Panc1 (cell line): Measurements from ENCODE around the gene LAMB3. TPM values are rescaled to one million over a fixed set of nuclear protein-coding genes. Genes with fewer than 3 reads are reported as not detected.

Source experiments
- ATAC-seq: fragments of 200-7000 bp; cut with Tn5 transposase; 2 replicates; pipeline ENCODE4 v1.9.1; 2020; ENCODE audit warnings: mild to moderate bottlenecking, moderate library complexity
- BruUV-seq: library from RNA; stranded (reverse); fragments of 400-500 nt; replicated peaks from 2 replicates; lab custom pipeline; 2021; lab: Mats Ljungman, UMichigan
- CTCF ChIA-PET: fragments of 300-600 bp; sonication (Branson Sonifier 250); formaldehyde crosslinking; loops from one replicate; lab custom pipeline; 2022; ENCODE audit warnings: antibody characterized with exemption; lab: Charles Lee
- POLR2A ChIA-PET: fragments of 300-600 bp; sonication (Branson Sonifier 250); formaldehyde crosslinking; loops from one replicate; lab custom pipeline; 2022; ENCODE audit warnings: antibody characterized with exemption; lab: Charles Lee
- DNase-seq: peaks from one replicate; pipeline ENCODE4 v3.0.0-alpha.2; 2010; ENCODE audit warnings: low read depth, low spot score
- H3K27ac ChIP-seq: 2 replicates; pipeline ENCODE4 v1.5.1; 2011; ENCODE audit warnings: mild to moderate bottlenecking, low read length, inconsistent platforms
- H3K27me3 ChIP-seq: fragments of 200-500 bp; sonication (Bioruptor generic); 2 replicates; pipeline ENCODE4 v1.6.0; 2014; ENCODE audit warnings: low read length, inconsistent platforms; ENCODE audit not compliant: control insufficient read depth, insufficient read depth
- H3K36me3 ChIP-seq: fragments of 200-500 bp; sonication (Bioruptor generic); 2 replicates; pipeline ENCODE4 v1.5.1; 2014; ENCODE audit warnings: inconsistent platforms, mild to moderate bottlenecking, low read length, moderate library complexity; ENCODE audit not compliant: control insufficient read depth, insufficient read depth
- H3K4me1 ChIP-seq: 2 replicates; pipeline ENCODE4 v1.5.1; 2011; ENCODE audit warnings: inconsistent platforms, mild to moderate bottlenecking, low read length, moderate library complexity; ENCODE audit not compliant: control insufficient read depth, insufficient read depth
- H3K4me3 ChIP-seq, 2 experiments: 2 replicates each; pipeline ENCODE4 v1.5.1; 2011 to 2012; ENCODE audit warnings: low read depth in 2 of 2, low read length in 2 of 2, mild to moderate bottlenecking in 2 of 2, inconsistent platforms in 1 of 2, moderate library complexity in 1 of 2
- H3K9me3 ChIP-seq: fragments of 200-500 bp; sonication (Bioruptor generic); 2 replicates; pipeline ENCODE4 v1.5.1; 2014; ENCODE audit warnings: low read depth, mild to moderate bottlenecking, inconsistent platforms, low read length, moderate library complexity; ENCODE audit not compliant: control insufficient read depth, insufficient read depth
- POLR2AphosphoS5 ChIP-seq: IDR thresholded peaks from 2 replicates; pipeline ENCODE4 v1.6.1; 2012; ENCODE audit warnings: mild to moderate bottlenecking, low read depth, low read length, moderate library complexity
- SIN3A ChIP-seq: IDR thresholded peaks from 2 replicates; pipeline ENCODE4 v1.6.1; 2012; ENCODE audit warnings: low read depth, mild to moderate bottlenecking, low read length, moderate library complexity, borderline replicate concordance; ENCODE audit not compliant: insufficient read depth
- TCF7L2 ChIP-seq: IDR thresholded peaks from 2 replicates; pipeline ENCODE4 v1.6.1; 2011; ENCODE audit warnings: mild to moderate bottlenecking, low read depth, low read length, inconsistent platforms
- in situ Hi-C: cut with HindIII; loops from 2 replicates; pipeline ENCODE4 v1.10.0; 2016; ENCODE audit warnings: low sequenced_read_pairs, low pct_unique_long_range_greater_than_20kb
- intact Hi-C: fragments of 100-400 bp; cut with micrococcal nuclease; formaldehyde crosslinking; loops from one replicate; pipeline ENCODE4 v1.10.0; 2022; ENCODE audit not compliant: unreplicated experiment
- total RNA-seq: library from RNA; stranded (reverse); gene quantifications from one replicate; pipeline ENCODE4 v1.2.1, GENCODE V29; 2021; ENCODE audit not compliant: unreplicated experiment
- TF ChIP-seq, protein P1 (sequence below): fragments of 450-650 bp; IDR thresholded peaks from 2 replicates; pipeline ENCODE4 v1.5.1; 2017; ENCODE audit warnings: mild to moderate bottlenecking
- TF ChIP-seq, protein P2 (sequence below), 2 experiments: IDR thresholded peaks; 2 replicates each; pipeline ENCODE4 v1.6.1; 2011 to 2012; ENCODE audit warnings: low read depth in 2 of 2, control low read depth in 1 of 2, low read length in 1 of 2, mild to moderate bottlenecking in 1 of 2, moderate library complexity in 1 of 2; ENCODE audit not compliant: insufficient read depth in 1 of 2

Gene LAMB3
- total RNA-seq, 1 experiment from 2014 or later: 0.85 TPM

DNA sequence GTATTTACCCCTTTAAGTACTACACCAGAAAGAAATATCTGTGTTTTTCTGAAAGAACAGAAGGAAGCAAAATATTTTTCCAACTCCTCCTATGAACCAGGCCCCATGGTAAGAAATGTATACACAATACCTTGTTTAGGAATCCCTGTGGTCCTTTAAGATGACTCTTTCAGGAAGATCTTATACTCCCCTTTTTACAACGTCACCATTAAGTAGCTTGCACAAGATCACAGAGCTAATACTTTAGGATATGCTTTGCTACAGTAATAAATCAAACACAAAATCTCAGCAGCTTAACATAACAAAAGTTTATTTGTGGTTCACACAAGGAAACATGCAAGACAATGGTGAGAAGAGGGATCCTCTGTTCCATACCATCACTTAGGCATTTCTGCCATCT is 8.8 kb upstream of the LAMB3 start:
- DNase-seq: no peak
- ChIA-PET CTCF (no interaction called here), POLR2A (no interaction called here)
- no peaks in the 10 kb centered on the region for H3K9me3 ChIP-seq
- in situ Hi-C loops (no loop called here), intact Hi-C loops (no loop called here)
- no peak for ATAC-seq
- no peaks in the 10 kb centered on the region for H3K36me3 ChIP-seq
- H3K27me3 ChIP-seq: no peaks in the 10 kb centered on the region
- BruUV-seq: no TSS peak
- TF ChIP-seq, protein P1, sequence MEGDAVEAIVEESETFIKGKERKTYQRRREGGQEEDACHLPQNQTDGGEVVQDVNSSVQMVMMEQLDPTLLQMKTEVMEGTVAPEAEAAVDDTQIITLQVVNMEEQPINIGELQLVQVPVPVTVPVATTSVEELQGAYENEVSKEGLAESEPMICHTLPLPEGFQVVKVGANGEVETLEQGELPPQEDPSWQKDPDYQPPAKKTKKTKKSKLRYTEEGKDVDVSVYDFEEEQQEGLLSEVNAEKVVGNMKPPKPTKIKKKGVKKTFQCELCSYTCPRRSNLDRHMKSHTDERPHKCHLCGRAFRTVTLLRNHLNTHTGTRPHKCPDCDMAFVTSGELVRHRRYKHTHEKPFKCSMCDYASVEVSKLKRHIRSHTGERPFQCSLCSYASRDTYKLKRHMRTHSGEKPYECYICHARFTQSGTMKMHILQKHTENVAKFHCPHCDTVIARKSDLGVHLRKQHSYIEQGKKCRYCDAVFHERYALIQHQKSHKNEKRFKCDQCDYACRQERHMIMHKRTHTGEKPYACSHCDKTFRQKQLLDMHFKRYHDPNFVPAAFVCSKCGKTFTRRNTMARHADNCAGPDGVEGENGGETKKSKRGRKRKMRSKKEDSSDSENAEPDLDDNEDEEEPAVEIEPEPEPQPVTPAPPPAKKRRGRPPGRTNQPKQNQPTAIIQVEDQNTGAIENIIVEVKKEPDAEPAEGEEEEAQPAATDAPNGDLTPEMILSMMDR: no peak
- TF ChIP-seq TCF7L2 (no peak), SIN3A (no peak), POLR2AphosphoS5 (no peak)
- TF ChIP-seq, protein P2, sequence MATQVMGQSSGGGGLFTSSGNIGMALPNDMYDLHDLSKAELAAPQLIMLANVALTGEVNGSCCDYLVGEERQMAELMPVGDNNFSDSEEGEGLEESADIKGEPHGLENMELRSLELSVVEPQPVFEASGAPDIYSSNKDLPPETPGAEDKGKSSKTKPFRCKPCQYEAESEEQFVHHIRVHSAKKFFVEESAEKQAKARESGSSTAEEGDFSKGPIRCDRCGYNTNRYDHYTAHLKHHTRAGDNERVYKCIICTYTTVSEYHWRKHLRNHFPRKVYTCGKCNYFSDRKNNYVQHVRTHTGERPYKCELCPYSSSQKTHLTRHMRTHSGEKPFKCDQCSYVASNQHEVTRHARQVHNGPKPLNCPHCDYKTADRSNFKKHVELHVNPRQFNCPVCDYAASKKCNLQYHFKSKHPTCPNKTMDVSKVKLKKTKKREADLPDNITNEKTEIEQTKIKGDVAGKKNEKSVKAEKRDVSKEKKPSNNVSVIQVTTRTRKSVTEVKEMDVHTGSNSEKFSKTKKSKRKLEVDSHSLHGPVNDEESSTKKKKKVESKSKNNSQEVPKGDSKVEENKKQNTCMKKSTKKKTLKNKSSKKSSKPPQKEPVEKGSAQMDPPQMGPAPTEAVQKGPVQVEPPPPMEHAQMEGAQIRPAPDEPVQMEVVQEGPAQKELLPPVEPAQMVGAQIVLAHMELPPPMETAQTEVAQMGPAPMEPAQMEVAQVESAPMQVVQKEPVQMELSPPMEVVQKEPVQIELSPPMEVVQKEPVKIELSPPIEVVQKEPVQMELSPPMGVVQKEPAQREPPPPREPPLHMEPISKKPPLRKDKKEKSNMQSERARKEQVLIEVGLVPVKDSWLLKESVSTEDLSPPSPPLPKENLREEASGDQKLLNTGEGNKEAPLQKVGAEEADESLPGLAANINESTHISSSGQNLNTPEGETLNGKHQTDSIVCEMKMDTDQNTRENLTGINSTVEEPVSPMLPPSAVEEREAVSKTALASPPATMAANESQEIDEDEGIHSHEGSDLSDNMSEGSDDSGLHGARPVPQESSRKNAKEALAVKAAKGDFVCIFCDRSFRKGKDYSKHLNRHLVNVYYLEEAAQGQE (IDR thresholded peaks at IDR 0.05; ENCODE audit: insufficient read depth in 1 of 2, low read depth in 2 of 2, low read length in 1 of 2): no peak
- H3K4me1 ChIP-seq: no peaks in the 10 kb centered on the region
- no peak overlapping the region for H3K4me3 ChIP-seq
- H3K27ac ChIP-seq: no peak overlapping the region

DNA sequence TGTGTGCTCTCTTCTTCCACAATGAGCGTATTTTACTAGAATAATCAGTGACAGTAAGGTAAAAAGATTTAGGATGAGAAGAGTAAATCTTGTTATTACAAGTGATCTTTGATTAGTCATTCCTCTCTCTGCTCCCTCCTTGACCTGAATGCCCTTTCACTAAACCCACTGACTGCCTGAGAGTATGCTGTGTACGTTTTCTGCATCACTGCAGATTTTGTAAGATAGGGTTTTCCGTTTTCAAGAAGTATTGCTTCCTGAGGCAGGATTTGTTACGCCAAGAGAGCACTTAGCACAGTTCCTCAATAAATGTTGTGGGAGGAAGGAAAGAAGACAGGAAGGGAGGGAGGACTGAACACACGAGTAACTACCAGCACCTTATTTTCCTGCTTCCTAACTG is 7.7 kb upstream of the LAMB3 start:
- Histone ChIP-seq H3K27me3 (no peaks in the 10 kb centered on the region), H3K27ac (no peak overlapping the region), H3K4me3 (no peak overlapping the region), H3K4me1 (no peaks in the 10 kb centered on the region), H3K36me3 (no peaks in the 10 kb centered on the region), H3K9me3 (no peaks in the 10 kb centered on the region)
- CTCF ChIA-PET: no interaction called here
- POLR2A ChIA-PET: no interaction called here
- ATAC-seq (no peak), DNase-seq (no peak)
- in situ Hi-C loops: no loop called here
- no TSS peak for BruUV-seq
- TF ChIP-seq, protein P2 (IDR thresholded peaks at IDR 0.05; ENCODE audit: insufficient read depth in 1 of 2, low read depth in 2 of 2, low read length in 1 of 2): no peak
- no peak for TF ChIP-seq TCF7L2
- TF ChIP-seq, protein P1: no peak
- no peak for TF ChIP-seq POLR2AphosphoS5
- no peak for TF ChIP-seq SIN3A
- intact Hi-C loops: no loop called here
